H1 (cell line): ENCODE measurements around the gene TMEM196.

ENCODE experiments used
- BRCA1 ChIP-seq: IDR thresholded peaks from 2 replicates; pipeline ENCODE4 v1.6.1; 2012; ENCODE audit warnings: low read depth, low read length, improper control_type of control experiment
- CBX5 ChIP-seq: fragments of 300-800, 300-1000 bp; sonication (generic); IDR thresholded peaks from 2 replicates; pipeline ENCODE4 v1.7.1; 2016; ENCODE audit warnings: antibody characterized with exemption, low read length, low read depth
- CTCF ChIP-seq, 3 experiments: IDR thresholded peaks; 1 replicate in 2 of 3; 2 replicates in 1 of 3; pipeline versions ENCODE4 v1.5.1 to v1.6.1; 2011; ENCODE audit warnings: low read length in 3 of 3, mild to moderate bottlenecking in 3 of 3, inconsistent platforms in 2 of 3, low read depth in 1 of 3, moderate library complexity in 1 of 3; ENCODE audit not compliant: insufficient read depth in 1 of 3; ENCODE audit errors: control extremely low read depth in 1 of 3
- EP300 ChIP-seq, 2 experiments: IDR thresholded peaks; 1 replicate in 1 of 2; 2 replicates in 1 of 2; pipeline ENCODE4 v1.6.1; 2011 to 2012; ENCODE audit warnings: low read depth in 2 of 2, low read length in 2 of 2, mild to moderate bottlenecking in 2 of 2, borderline replicate concordance in 1 of 2, inconsistent platforms in 1 of 2, moderate library complexity in 1 of 2
- FOSL1 ChIP-seq: IDR thresholded peaks from 2 replicates; pipeline ENCODE4 v1.6.1; 2011; ENCODE audit warnings: mild to moderate bottlenecking, low read depth, low read length, moderate library complexity; ENCODE audit not compliant: insufficient read depth
- MAX ChIP-seq: IDR thresholded peaks from 2 replicates; pipeline ENCODE4 v1.6.1; 2012; ENCODE audit warnings: inconsistent platforms
- POLR2A ChIP-seq, 2 experiments: IDR thresholded peaks; 1 replicate in 1 of 2; 2 replicates in 1 of 2; pipeline ENCODE4 v1.6.1; 2011; ENCODE audit warnings: low read depth in 2 of 2, low read length in 2 of 2, mild to moderate bottlenecking in 2 of 2; ENCODE audit errors: control extremely low read depth in 1 of 2
- RNF2 ChIP-seq: fragments of 200-900, 300-1000 bp; sonication (generic); IDR thresholded peaks from 2 replicates; pipeline ENCODE4 v1.7.1; 2016; ENCODE audit warnings: borderline replicate concordance, low read depth, mild to moderate bottlenecking, antibody characterized with exemption, low read length; ENCODE audit not compliant: poor library complexity, severe bottlenecking; ENCODE audit errors: missing control alignments

DNA sequence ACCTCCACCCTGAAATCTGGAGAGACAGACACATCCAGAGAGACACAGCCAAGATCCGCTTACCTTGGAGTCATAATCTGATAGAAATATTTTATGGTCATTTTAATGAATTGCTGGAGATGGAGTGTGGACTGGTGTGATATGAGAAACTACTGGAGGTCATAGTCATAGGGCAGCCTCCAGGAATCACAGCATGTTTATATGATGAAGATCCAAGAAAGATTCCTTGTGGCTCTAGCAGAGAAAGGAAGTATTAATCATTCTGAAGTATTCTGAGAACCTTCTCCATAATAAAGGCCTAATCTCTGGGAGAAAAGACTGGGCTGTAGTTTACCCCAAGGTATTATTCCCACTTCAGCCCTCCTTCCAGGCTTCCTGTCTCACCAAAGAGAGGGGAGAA lies 102.6 kb downstream of the TMEM196 start:
- TF ChIP-seq CBX5 (no peak), EP300 (IDR thresholded peaks at IDR 0.05; ENCODE audit: borderline replicate concordance in 1 of 2, low read depth in 2 of 2, low read length in 2 of 2) (no peak), POLR2A (IDR thresholded peaks at IDR 0.05; ENCODE audit: control extremely low read depth in 1 of 2, low read depth in 2 of 2, low read length in 2 of 2) (no peak), RNF2 (no peak), MAX (no peak), FOSL1 (no peak), CTCF (IDR thresholded peaks at IDR 0.05; ENCODE audit: control extremely low read depth in 1 of 3, insufficient read depth in 1 of 3, low read depth in 1 of 3, low read length in 3 of 3) (no peak), BRCA1 (no peak)
